Measurements from ENCODE around the gene TRMT10C. TPM values are rescaled to one million over a fixed set of nuclear protein-coding genes. Genes with fewer than 3 reads are reported as not detected.

TRMT10C gene
- total and polyA plus RNA-seq, 12 donors, result 10.4 to 81.3 (median 24.9) TPM

DNA sequence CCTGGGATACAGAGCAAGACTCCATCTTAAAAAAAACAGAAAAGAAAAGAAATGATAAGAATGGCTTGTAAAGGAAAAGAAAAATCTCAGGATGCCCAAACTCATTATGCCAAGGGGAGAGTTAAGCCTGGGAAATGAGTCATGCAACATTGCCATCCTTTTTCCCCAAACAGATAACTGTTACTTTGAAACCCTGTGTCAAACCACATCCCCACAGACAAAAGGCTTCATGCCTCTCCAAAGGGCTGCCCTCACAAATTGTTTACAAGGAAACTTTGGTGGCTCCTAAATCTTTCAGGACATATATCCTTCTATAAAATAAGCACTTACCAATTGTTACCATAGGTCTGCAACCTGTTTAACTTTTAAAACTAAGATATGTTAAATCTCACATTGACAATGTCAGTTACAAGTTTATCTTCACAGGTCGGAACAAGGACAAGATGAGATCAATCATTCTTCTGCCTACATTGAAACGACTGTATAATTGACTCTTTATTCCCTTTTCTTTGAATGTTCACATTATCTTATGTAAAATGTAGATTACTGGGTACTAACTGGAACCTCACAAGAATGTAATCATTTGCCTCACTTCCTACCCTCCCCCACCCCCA, 30.1 kb upstream of the TRMT10C start:
- no peak overlapping the region for H3K27ac ChIP-seq
- no peaks in the 10 kb centered on the region for H3K36me3 ChIP-seq (replicated peaks in 1 of 2)
- intact Hi-C loops (cut with DNase I), result no loop called here
- H3K4me1 ChIP-seq (replicated peaks in 1 of 2), result no peaks in the 10 kb centered on the region
- H3K4me3 ChIP-seq, result no peak overlapping the region
- WGBS, 4 donors, result 16 to 58% (median 31%) methylated on average over 2 of the region's 2 CpGs
- H3K27me3 ChIP-seq, result no peaks in the 10 kb centered on the region
- no peak for DNase-seq
- H3K9me3 ChIP-seq (replicated peaks in 1 of 3), result no peaks in the 10 kb centered on the region
- TF ChIP-seq, protein P1, sequence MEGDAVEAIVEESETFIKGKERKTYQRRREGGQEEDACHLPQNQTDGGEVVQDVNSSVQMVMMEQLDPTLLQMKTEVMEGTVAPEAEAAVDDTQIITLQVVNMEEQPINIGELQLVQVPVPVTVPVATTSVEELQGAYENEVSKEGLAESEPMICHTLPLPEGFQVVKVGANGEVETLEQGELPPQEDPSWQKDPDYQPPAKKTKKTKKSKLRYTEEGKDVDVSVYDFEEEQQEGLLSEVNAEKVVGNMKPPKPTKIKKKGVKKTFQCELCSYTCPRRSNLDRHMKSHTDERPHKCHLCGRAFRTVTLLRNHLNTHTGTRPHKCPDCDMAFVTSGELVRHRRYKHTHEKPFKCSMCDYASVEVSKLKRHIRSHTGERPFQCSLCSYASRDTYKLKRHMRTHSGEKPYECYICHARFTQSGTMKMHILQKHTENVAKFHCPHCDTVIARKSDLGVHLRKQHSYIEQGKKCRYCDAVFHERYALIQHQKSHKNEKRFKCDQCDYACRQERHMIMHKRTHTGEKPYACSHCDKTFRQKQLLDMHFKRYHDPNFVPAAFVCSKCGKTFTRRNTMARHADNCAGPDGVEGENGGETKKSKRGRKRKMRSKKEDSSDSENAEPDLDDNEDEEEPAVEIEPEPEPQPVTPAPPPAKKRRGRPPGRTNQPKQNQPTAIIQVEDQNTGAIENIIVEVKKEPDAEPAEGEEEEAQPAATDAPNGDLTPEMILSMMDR (IDR thresholded peaks at IDR 0.05), result no peak
- TF ChIP-seq POLR2A (IDR thresholded peaks at IDR 0.05), result no peak

DNA sequence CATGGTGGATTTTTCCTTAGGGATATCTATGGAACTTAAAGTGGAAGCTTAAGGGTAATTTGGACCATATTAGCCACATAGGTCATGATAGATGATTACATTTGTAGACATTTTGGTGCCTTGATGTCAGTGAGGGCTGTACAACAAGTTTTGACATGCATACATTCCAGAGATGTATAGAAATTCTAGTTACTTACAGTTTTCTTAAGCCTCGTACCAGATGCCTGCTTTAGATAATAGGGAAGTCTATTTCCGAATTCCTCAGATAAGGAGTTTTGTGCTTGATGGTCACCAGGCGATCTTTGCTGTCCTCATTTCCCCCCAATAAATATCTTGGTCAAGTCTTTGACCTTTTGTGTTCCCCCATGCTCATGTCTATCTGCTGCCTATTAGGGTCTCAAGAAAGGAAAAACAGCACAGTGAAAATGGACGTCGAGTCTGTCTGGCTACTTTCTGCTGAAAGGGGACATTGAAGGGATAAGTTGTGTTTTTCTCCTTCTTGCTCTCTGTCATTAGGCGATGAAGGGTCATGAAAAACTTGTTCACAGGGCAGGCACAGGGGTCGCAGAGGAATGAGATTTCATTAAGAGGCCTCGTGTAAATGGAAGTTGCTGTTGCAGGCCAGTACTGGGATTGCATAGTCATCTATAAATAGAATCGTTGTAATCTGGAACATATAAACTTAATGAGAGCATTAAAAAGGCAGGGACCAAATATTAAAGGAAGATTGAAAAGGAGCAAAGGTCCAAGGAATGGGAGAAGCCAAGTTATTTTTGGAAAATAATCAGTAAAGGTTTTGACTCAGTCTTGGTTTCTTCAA, 28.7 kb upstream of the TRMT10C start:
- no peaks in the 10 kb centered on the region for H3K27me3 ChIP-seq
- 58 to 66% (median 64%) methylated on average over 9 of the region's 9 CpGs for WGBS, 4 donors
- no peaks in the 10 kb centered on the region for H3K9me3 ChIP-seq (replicated peaks in 1 of 3)
- no peak overlapping the region for H3K4me3 ChIP-seq
- intact Hi-C loops (cut with DNase I), result no loop called here
- no peaks in the 10 kb centered on the region for H3K4me1 ChIP-seq (replicated peaks in 1 of 2)
- TF ChIP-seq POLR2A (IDR thresholded peaks at IDR 0.05), result no peak
- TF ChIP-seq, protein P1 (IDR thresholded peaks at IDR 0.05), result no peak
- H3K36me3 ChIP-seq (replicated peaks in 1 of 2), result no peaks in the 10 kb centered on the region
- no peak overlapping the region for H3K27ac ChIP-seq
- no peak for DNase-seq

DNA sequence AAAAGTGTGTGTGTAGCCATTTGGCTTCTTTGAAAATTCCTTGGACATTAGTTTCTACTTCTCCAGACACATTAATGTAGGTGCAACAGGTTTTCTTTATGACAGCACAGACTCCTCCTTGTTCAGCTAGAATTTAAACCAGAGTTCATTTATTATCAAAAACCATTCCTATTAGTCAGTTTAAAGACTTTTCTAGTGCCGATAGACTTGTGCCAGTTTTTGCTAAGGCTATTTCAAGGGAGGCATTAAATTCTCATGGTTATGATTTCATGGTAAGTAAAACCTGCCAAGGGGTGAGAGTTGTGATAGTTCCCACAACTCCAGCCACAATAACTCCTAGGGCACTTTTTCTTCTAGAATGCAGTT, 28.1 kb upstream of the TRMT10C start:
- Histone ChIP-seq H3K36me3 (replicated peaks in 1 of 2) (no peaks in the 10 kb centered on the region), H3K9me3 (replicated peaks in 1 of 3) (no peaks in the 10 kb centered on the region), H3K4me3 (no peak overlapping the region), H3K27me3 (no peaks in the 10 kb centered on the region), H3K4me1 (replicated peaks in 1 of 2) (no peaks in the 10 kb centered on the region), H3K27ac (no peak overlapping the region)
- intact Hi-C loops (cut with DNase I), result no loop called here
- no peak for DNase-seq
- TF ChIP-seq, protein P1 (IDR thresholded peaks at IDR 0.05), result no peak
- no peak for TF ChIP-seq POLR2A (IDR thresholded peaks at IDR 0.05)
- 67 to 85% (median 78%) methylated on average over 1 of the region's 1 CpG for WGBS, 4 donors

DNA sequence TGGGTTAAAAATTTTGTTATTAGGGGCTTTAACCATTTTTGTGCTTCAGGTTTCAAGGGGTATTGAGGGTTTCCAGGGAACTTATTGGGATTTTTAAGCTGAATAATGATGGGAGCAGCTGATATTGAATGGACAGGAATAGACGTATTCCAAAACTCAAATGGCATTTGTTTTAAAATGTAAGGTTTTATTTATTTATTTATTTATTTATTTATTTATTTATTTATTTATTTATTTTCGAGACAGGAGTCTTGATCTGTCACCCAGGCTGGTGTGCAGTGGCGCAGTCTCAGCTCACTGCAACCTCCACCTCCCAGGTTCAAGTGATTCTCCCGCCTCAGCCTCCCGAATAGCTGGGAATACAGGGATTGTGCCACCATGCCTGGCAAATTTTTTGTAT, 26.4 kb upstream of the TRMT10C start:
- H3K9me3 ChIP-seq (replicated peaks in 1 of 3), result no peaks in the 10 kb centered on the region
- 72 to 82% (median 77%) methylated on average over 5 of the region's 5 CpGs for WGBS, 4 donors
- H3K4me1 ChIP-seq (replicated peaks in 1 of 2), result no peaks in the 10 kb centered on the region
- no peak overlapping the region for H3K27ac ChIP-seq
- no peaks in the 10 kb centered on the region for H3K27me3 ChIP-seq
- TF ChIP-seq POLR2A (IDR thresholded peaks at IDR 0.05), result no peak
- TF ChIP-seq, protein P1 (IDR thresholded peaks at IDR 0.05), result no peak
- DNase-seq, result no peak
- no peaks in the 10 kb centered on the region for H3K36me3 ChIP-seq (replicated peaks in 1 of 2)
- intact Hi-C loops (cut with DNase I), result no loop called here
- no peak overlapping the region for H3K4me3 ChIP-seq

Data from adrenal gland (tissue), 12 donors.